Measurements from ENCODE around the gene ITIH3. TPM values are rescaled to one million over a fixed set of nuclear protein-coding genes. Genes with fewer than 3 reads are reported as not detected.

The ITIH3 gene
- total RNA-seq, 1 experiment from 2014 or later = 0.37 TPM

- no peak for TF ChIP-seq ESRRA (CRISPR knock-in tag; IDR thresholded peaks at IDR 0.05; ENCODE audit: borderline replicate concordance)
- no peak overlapping the region for H3K4me3 Mint-ChIP-seq
- peaks cover 5% of the 10 kb centered on the region; the same call in 1 of the 2 replicates for H3K4me1 Mint-ChIP-seq
- ChIA-PET CTCF (interaction anchor here (0.9 to 2.1 kb wide), 2 partner anchors 10 to 19 kb away, joined by 3 to 6 read pairs; no protein-coding TSS in a partner anchor), POLR2A (no interaction called here)
- ATAC-seq (no peak), DNase-seq (ENCODE audit: low spot score) (no peak)
- peaks cover 10% of the 10 kb centered on the region for H3K36me3 Mint-ChIP-seq
- no peaks in the 10 kb centered on the region for H3K27me3 Mint-ChIP-seq (ENCODE audit: low read depth)
- no peaks in the 10 kb centered on the region for H3K9me3 Mint-ChIP-seq
- H3K27ac Mint-ChIP-seq = no peak overlapping the region
Measured at GRCh38 chr3:52839268-52839575, 44.6 kb downstream of the ITIH3 start.

- DNase-seq (ENCODE audit: low spot score) (no peak), ATAC-seq (no peak)
- CTCF ChIA-PET = interaction anchor here (1.4 to 2.1 kb wide), 2 partner anchors 19 to 48 kb away, joined by 4 to 6 read pairs; no protein-coding TSS in a partner anchor
- Mint-ChIP-seq H3K27ac (no peak overlapping the region; the same call in 1 of the 2 replicates), H3K36me3 (peaks cover 10% of the 10 kb centered on the region), H3K4me1 (peaks cover 4% of the 10 kb centered on the region; the same call in 1 of the 2 replicates), H3K9me3 (no peaks in the 10 kb centered on the region), H3K4me3 (no peak overlapping the region), H3K27me3 (ENCODE audit: low read depth) (no peaks in the 10 kb centered on the region)
- TF ChIP-seq, protein P1, sequence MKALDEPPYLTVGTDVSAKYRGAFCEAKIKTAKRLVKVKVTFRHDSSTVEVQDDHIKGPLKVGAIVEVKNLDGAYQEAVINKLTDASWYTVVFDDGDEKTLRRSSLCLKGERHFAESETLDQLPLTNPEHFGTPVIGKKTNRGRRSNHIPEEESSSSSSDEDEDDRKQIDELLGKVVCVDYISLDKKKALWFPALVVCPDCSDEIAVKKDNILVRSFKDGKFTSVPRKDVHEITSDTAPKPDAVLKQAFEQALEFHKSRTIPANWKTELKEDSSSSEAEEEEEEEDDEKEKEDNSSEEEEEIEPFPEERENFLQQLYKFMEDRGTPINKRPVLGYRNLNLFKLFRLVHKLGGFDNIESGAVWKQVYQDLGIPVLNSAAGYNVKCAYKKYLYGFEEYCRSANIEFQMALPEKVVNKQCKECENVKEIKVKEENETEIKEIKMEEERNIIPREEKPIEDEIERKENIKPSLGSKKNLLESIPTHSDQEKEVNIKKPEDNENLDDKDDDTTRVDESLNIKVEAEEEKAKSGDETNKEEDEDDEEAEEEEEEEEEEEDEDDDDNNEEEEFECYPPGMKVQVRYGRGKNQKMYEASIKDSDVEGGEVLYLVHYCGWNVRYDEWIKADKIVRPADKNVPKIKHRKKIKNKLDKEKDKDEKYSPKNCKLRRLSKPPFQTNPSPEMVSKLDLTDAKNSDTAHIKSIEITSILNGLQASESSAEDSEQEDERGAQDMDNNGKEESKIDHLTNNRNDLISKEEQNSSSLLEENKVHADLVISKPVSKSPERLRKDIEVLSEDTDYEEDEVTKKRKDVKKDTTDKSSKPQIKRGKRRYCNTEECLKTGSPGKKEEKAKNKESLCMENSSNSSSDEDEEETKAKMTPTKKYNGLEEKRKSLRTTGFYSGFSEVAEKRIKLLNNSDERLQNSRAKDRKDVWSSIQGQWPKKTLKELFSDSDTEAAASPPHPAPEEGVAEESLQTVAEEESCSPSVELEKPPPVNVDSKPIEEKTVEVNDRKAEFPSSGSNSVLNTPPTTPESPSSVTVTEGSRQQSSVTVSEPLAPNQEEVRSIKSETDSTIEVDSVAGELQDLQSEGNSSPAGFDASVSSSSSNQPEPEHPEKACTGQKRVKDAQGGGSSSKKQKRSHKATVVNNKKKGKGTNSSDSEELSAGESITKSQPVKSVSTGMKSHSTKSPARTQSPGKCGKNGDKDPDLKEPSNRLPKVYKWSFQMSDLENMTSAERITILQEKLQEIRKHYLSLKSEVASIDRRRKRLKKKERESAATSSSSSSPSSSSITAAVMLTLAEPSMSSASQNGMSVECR (CRISPR knock-in tag; IDR thresholded peaks at IDR 0.05; ENCODE audit: borderline replicate concordance) = no peak
- TF ChIP-seq, protein P2, sequence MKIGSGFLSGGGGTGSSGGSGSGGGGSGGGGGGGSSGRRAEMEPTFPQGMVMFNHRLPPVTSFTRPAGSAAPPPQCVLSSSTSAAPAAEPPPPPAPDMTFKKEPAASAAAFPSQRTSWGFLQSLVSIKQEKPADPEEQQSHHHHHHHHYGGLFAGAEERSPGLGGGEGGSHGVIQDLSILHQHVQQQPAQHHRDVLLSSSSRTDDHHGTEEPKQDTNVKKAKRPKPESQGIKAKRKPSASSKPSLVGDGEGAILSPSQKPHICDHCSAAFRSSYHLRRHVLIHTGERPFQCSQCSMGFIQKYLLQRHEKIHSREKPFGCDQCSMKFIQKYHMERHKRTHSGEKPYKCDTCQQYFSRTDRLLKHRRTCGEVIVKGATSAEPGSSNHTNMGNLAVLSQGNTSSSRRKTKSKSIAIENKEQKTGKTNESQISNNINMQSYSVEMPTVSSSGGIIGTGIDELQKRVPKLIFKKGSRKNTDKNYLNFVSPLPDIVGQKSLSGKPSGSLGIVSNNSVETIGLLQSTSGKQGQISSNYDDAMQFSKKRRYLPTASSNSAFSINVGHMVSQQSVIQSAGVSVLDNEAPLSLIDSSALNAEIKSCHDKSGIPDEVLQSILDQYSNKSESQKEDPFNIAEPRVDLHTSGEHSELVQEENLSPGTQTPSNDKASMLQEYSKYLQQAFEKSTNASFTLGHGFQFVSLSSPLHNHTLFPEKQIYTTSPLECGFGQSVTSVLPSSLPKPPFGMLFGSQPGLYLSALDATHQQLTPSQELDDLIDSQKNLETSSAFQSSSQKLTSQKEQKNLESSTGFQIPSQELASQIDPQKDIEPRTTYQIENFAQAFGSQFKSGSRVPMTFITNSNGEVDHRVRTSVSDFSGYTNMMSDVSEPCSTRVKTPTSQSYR (CRISPR knock-in tag; IDR thresholded peaks at IDR 0.05) = no peak
- no peak for TF ChIP-seq ELF4 (CRISPR knock-in tag; IDR thresholded peaks at IDR 0.05; ENCODE audit: low read depth)
- TF ChIP-seq ZNF396 (CRISPR knock-in tag; IDR thresholded peaks at IDR 0.05; ENCODE audit: borderline replicate concordance) = no peak
- POLR2A ChIA-PET = no interaction called here
Measured at GRCh38 chr3:52839892-52840545, 45.4 kb downstream of the ITIH3 start.

- H3K27ac Mint-ChIP-seq = peak overlapping the region; percentile 63; the same call in 1 of the 2 replicates
- CTCF ChIA-PET = interaction anchor here (0.9 to 1.4 kb wide), 3 partner anchors 49 to 96 kb away, joined by 3 to 4 read pairs (median 3); no protein-coding TSS in a partner anchor
Measured at GRCh38 chr3:52841211-52841980, 46.8 kb downstream of the ITIH3 start.

More at GRCh38 chr3:52841211-52841980, 46.8 kb downstream of the ITIH3 start:
- H3K9me3 Mint-ChIP-seq = no peaks in the 10 kb centered on the region
- no peaks in the 10 kb centered on the region for H3K27me3 Mint-ChIP-seq (ENCODE audit: low read depth)
- TF ChIP-seq JUN (CRISPR knock-in tag; IDR thresholded peaks at IDR 0.05) (no peak), ZNF232 (CRISPR knock-in tag; IDR thresholded peaks at IDR 0.05) (no peak), TEAD4 (CRISPR knock-in tag; IDR thresholded peaks at IDR 0.05) (no peak), AFF4 (CRISPR knock-in tag; IDR thresholded peaks at IDR 0.05; ENCODE audit: borderline replicate concordance) (no peak), MXD4 (CRISPR knock-in tag; IDR thresholded peaks at IDR 0.05; ENCODE audit: borderline replicate concordance) (no peak), HMGXB4 (CRISPR knock-in tag; IDR thresholded peaks at IDR 0.05) (no peak), CDX4 (CRISPR knock-in tag; IDR thresholded peaks at IDR 0.05; ENCODE audit: borderline replicate concordance) (no peak)
- TF ChIP-seq, protein P3, sequence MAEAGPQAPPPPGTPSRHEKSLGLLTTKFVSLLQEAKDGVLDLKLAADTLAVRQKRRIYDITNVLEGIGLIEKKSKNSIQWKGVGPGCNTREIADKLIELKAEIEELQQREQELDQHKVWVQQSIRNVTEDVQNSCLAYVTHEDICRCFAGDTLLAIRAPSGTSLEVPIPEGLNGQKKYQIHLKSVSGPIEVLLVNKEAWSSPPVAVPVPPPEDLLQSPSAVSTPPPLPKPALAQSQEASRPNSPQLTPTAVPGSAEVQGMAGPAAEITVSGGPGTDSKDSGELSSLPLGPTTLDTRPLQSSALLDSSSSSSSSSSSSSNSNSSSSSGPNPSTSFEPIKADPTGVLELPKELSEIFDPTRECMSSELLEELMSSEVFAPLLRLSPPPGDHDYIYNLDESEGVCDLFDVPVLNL (CRISPR knock-in tag; IDR thresholded peaks at IDR 0.05; ENCODE audit: borderline replicate concordance, low read depth) = no peak
- DNase-seq (ENCODE audit: low spot score) (no peak), ATAC-seq (no peak)
- POLR2A ChIA-PET = interaction anchor here (0.7 kb wide), 1 partner anchor 15 kb away, joined by 3 read pairs; no protein-coding TSS in a partner anchor
- H3K4me1 Mint-ChIP-seq = no peaks in the 10 kb centered on the region
- no peak overlapping the region for H3K4me3 Mint-ChIP-seq
- peaks cover 10% of the 10 kb centered on the region for H3K36me3 Mint-ChIP-seq

Measured in WTC11 (cell line).